Activated CD4-positive, alpha-beta T cell treated with anti-CD3 and anti-CD28 coated beads, Interleukin-2, amount 50 U/mL, for 48 hours (primary cell): ENCODE results near the gene ATP2C2.

Source experiments
- DNase-seq, 2 experiments: peaks; one replicate each; pipeline ENCODE4 v3.0.0-alpha.2; 2020

Gene ATP2C2

DNA sequence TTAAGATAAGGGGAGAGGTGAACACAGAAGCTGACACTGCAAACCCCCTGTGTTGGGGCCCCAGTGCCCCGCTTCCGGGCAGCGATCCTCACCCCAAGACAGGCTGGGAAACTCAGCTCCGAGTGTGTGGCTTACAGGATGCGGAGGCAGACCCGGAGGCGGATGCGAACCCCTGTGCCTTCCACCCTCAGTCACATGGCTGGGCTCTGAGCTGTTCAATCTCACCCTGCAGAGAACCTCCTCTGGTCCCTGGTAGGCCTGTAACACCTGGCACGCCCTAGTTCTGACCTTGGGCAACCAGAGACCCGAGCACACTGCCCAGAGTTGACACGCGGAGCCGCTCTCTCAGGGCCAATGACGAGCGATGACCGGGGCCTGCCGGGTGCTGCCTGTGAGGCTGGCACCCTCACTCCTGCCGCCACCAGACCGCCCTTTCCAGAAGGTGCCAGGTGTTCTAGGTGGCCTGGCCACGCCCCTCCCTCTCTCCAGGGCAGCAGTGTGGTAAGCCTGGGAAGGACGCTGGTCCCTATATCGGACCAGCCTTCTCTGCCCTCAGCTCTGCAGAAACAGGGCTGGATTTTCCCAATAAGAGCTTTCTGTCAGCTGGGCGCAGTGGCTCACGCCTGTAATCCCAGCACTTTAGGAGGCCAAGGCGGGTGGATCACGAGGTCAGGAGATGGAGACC lies 112.9 kb downstream of the ATP2C2 start:
- DNase-seq = no peak

- DNase-seq = no peak
Measured at GRCh38 chr16:84482001-84482891, 113.9 kb downstream of the ATP2C2 start.

GRCh38 chr16:84482951-84483881 lies 114.9 kb downstream of the ATP2C2 start:
- no peak for DNase-seq

DNA sequence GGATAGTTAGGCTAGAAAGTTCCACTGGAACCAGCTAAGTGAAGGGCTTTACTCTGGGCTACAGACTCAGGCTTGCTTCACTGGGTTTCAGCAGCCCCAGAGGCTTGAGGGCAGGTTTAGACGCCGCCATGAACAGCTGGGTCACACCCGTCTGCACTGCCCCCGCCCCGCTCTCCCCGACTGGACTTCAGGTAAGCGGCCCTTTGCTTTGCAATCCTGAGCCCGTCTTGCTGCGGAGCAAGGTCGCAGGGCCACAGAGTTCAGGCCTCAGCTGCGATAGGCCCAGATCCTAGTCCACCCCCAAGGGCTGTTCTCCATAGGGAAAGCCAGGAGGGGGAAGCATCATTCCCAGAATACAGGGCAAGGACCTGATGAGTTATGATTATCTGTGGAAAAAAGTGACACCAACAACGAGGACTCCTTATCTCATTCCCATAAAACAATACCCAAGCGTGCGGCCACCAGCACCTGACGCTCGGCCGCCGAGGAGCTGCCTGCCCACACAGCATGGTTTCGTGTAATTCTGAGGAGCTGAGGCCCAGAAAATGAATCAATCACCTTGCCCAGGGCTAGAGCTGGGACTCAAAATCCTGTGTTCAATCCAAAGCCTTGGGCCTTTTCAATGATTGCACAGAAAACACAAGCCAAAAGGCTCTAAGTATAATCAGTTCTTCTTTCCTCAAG lies 115.7 kb downstream of the ATP2C2 start:
- no peak for DNase-seq

- DNase-seq = peak; percentile 28 to 33
Measured at GRCh38 chr16:84484579-84485254, 116.4 kb downstream of the ATP2C2 start.

DNA sequence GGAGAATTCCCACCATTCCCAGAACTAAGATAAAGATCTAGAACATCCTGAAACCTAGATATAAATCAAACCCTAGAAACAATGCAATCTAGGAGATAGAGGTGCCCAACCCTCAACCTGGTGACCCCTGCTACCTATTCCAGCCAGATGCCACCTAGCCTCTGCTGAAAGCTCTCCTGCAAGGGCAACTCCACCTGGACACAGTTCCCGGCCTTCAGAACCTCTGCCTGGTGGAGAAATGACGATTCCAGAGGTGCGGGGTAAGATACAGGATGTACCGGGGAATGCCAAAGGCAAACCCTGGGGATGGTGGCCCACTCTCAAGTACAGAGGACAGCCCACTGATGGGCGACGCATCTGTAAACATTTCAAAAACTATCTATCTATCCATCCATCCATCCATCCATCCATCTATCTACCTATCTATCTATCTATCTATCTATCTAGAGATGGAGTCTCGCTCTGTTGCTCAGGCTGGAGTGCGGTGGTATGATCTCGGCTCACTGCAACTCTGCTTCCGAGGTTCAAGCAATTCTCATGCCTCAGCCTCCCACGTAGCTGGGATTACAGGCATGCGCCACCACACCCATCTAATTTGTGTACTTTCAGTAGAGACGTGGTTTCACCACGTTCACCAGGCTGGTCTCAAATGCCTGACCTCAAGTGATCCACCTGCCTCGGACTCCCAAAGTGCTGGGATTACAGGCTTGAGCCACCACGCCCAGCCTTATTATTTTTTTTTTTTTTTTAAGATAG lies 117.1 kb downstream of the ATP2C2 start:
- DNase-seq = no peak

DNA sequence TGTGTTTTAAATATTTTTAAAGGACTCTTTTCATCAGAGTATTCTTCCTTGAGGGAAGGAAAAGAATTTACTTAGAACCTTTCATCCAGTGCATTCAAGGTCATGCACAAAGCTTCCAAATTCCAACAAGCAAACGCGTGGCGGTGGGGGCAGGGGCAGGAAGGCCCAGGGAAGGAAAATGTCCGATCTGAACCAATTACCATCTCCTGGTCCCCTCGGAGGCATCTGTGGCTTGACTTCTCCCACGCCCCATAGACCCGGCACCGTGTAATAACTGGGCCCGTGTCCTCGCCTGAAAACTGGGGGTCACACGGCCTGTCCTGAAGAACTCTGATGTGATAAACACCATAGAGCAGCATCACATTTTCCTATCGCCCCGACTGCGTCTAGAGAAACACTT lies 117.8 kb downstream of the ATP2C2 start:
- DNase-seq = no peak

DNA sequence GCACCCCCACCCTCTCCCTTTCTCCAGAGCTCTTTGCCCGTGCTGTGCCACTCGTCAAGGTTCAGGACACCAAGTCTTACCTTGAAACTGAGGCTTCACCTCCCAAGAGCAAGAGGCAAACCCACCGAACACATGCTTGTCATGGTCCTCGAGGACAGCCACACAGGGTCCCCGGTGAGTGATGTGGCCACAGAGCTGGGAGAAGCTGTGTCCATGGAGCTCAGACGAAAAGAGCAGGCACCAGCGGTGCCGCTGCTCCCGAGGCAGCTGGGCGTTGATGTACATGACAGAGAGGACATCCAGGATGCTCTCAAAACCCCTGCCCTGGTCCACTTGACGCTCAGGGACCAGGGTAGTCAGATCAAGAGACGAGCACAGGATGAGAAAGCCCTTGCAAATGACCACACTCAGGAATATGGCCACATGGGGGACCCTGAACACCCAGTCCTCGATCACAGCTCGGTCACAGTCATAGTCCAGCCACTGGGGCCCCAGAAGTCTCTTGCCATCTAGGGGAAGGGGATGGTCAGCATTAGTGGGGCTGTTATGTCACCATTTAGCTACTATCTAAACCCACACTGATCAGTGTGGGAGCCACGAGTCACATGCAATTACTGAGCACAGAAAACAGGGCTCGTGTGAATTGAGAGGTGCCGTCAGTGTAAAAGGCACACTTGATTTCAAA lies 118.4 kb downstream of the ATP2C2 start:
- no peak for DNase-seq

GRCh38 chr16:84487358-84487757 lies 119.0 kb downstream of the ATP2C2 start:
- no peak for DNase-seq

- DNase-seq = no peak
Measured at GRCh38 chr16:84489131-84489530, 120.8 kb downstream of the ATP2C2 start.

GRCh38 chr16:84495506-84495905 lies 127.2 kb downstream of the ATP2C2 start:
- DNase-seq = no peak

GRCh38 chr16:84496991-84497390 lies 128.7 kb downstream of the ATP2C2 start:
- DNase-seq = no peak

DNA sequence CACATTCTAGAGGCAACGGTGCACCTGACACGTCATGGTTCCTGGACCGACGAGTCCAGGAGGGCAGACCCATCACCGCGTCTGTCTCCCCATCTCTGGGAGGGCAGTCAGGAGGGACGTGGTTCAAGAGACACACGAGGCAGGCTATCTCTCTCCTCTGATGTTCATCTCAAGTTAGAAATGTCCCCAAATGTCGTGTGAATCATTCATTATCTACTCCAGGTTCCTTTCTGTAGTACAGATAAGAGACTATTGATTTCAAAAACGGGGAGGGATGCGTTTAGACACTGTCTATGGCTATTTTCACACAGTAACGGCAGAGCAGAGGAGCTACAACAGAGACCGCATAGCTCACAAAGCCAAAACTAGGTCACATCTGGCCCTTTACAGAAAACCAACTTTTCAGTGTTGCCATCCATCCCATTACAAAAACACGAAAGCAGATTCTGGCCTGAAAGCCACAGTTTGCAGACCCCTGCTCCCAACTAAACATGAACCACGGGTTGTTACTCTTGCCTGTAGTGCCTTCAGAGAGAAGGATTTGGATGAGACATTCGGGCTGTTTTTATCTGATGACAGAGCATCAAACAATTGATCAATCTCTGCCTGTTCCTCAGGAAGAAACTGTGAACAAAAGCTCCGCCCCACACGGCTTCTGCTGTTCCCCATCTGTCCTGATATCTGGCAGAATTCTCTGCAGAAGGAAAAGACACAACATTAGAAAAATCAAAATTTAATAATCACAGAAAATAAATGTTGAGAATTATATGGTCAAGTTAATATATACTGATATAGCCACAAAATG lies 129.3 kb downstream of the ATP2C2 start:
- DNase-seq = no peak

DNA sequence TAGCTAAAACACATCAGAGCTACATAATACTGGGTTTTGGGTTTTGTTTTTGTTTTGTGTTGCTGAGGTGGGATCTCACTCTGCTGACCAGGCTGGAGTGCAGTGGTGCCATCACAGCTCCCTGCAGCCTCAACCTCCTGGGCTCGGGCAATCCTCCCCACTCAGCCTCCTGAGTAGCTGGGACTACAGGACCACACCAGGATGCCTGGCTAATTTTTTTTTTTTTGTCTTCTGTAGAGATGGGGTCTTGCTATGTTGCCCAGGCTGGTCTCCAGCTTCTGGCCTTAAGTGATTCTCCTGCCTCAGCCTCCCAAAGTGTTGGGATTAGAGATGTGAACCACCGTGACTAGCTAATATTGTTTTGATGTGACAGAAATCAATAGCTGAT lies 129.9 kb downstream of the ATP2C2 start:
- no peak for DNase-seq

DNA sequence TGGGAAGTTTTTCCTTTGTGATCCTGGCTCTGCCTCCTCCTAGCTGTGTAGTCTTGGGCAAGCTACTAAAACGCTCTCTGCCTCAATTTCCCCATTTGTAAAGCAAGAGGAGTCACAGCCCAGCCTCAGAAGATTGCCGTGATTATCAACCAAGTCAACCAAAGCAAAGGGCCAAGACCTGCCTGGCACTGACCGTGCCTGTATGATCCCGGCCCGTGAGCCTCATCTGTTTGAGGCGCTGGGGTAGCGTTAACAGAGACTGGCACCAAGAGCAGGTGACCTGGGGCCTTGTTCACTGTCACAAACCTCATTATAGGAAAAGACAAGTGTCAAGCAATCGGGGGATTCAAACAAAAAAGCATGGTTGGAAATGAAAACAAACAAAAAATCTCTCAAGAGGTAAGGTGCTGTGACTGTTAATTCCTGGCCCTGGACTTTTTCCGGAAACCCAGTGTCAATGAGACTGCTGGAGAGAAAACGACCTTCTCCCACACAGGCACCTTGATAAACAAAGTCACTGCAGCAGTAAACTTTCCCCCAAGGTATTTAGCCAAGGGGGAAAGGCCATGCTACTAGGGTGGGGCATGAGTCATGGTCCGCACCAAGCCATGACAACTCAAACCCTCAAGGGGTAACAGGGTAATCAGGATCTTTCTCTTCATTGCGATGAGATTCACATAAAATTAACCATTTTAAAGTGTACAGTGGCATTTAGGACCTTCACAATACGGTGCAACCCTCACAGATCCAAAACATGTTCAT lies 130.7 kb downstream of the ATP2C2 start:
- DNase-seq = no peak

DNA sequence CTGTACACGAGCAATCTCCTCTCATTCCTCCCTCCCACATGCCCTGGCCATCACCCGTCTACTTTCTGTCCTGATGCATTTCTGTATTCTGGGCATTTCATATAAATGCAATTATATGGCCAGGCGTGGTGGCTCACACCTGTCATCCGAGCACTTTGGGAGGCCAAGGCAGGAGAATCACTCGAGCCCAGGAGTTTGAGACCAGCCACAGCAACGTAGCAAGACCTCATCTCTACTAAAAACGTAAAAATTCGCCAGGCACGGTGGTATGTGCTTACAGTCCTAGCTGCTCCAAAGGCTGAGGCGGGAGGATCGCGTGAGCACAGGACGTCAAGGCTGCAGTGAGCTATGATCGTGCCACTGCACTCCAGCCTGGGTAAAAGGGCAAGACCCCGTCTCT lies 131.3 kb downstream of the ATP2C2 start:
- DNase-seq = no peak

- DNase-seq = no peak
Measured at GRCh38 chr16:84500531-84500930, 132.2 kb downstream of the ATP2C2 start.

DNA sequence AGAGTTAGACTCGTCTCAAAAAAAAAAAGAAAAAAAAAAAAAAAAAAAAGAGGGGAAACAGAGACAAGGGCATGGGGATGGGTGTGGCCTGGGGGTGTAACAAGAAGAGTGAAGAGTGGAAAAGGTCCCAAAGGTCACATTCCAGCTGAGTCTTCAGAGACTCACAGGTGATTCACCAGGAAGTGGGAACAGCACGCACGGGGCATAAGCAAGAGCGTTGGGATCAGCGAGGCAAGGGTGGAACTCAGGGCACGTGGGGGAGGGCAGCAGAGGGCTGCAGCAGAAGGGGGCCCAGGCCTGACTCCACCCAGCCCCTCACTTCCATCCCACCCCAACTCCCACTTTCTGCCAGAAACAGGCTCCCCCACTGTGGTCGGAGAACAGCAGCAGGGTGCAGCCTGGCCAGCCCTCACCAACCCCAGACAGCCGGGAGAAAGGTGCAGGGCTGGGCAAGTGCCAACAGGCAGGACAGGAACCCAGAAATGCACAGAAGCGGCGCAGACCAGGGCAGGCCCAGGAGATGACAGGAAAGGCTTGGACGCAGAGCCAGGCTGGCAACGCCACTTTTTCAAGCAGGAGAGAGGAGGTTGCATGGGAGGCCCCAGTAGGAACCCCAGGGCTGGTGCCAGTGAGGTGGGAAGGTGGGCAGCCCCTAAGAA lies 132.9 kb downstream of the ATP2C2 start:
- no peak for DNase-seq
